RCC 7860 (cell line): ENCODE results near the gene INTS14.

Experiments
- DNase-seq: peaks from one replicate; pipeline ENCODE4 v3.0.0-alpha.2; 2015; ENCODE audit warnings: low spot score
- FAIRE-seq: peaks from 2 replicates; lab custom pipeline; 2012; peaks lifted over from hg19 to GRCh38; lab: Jason Lieb, UNC

INTS14 gene

GRCh38 chr15:65610871-65611718, at the start of gene INTS14:
TSS of gene INTS14 (minus strand) at chr15:65611131. CDS start at chr15:65607380, 3,751 bp downstream.
- DNase-seq, result peak; percentile 91
- peak; percentile 81 for FAIRE-seq

- FAIRE-seq, result no peak
- no peak for DNase-seq
Observed at GRCh38 chr15:65659502-65660052, 48.6 kb upstream of the INTS14 start.

- DNase-seq (no peak), FAIRE-seq (no peak)
Observed at GRCh38 chr15:65655457-65655856, 44.5 kb upstream of the INTS14 start.

GRCh38 chr15:65655026-65655425, 44.1 kb upstream of the INTS14 start:
- FAIRE-seq, result no peak
- DNase-seq, result peak; percentile 17

- FAIRE-seq, result no peak
Observed at GRCh38 chr15:65653801-65654521, 43.0 kb upstream of the INTS14 start.

GRCh38 chr15:65653341-65653740, 42.4 kb upstream of the INTS14 start:
- no peak for FAIRE-seq
- DNase-seq, result no peak

More at GRCh38 chr15:65653801-65654521, 43.0 kb upstream of the INTS14 start:
- peak; percentile 13 for DNase-seq

GRCh38 chr15:65651831-65652749, 41.2 kb upstream of the INTS14 start:
- FAIRE-seq (no peak), DNase-seq (no peak)

- FAIRE-seq (no peak), DNase-seq (no peak)
Observed at GRCh38 chr15:65651042-65651322, 40.1 kb upstream of the INTS14 start.

GRCh38 chr15:65650312-65651041, 39.5 kb upstream of the INTS14 start:
- FAIRE-seq, result no peak
- no peak for DNase-seq

GRCh38 chr15:65646486-65646885, 35.6 kb upstream of the INTS14 start:
- FAIRE-seq (no peak), DNase-seq (no peak)

- FAIRE-seq, result no peak
- no peak for DNase-seq
Observed at GRCh38 chr15:65645392-65645791, 34.5 kb upstream of the INTS14 start.

- DNase-seq, result no peak
- no peak for FAIRE-seq
Observed at GRCh38 chr15:65644282-65644681, 33.4 kb upstream of the INTS14 start.

- DNase-seq (no peak), FAIRE-seq (no peak)
Observed at GRCh38 chr15:65642594-65642993, 31.7 kb upstream of the INTS14 start.

- FAIRE-seq (no peak), DNase-seq (no peak)
Observed at GRCh38 chr15:65641768-65642475, 31.0 kb upstream of the INTS14 start.

- FAIRE-seq (no peak), DNase-seq (no peak)
Observed at GRCh38 chr15:65639509-65639908, 28.6 kb upstream of the INTS14 start.

- peak; percentile 47 for FAIRE-seq
- DNase-seq, result peak; percentile 67
Observed at GRCh38 chr15:65638681-65639089, 27.8 kb upstream of the INTS14 start.

- FAIRE-seq (no peak), DNase-seq (no peak)
Observed at GRCh38 chr15:65638109-65638508, 27.2 kb upstream of the INTS14 start.

GRCh38 chr15:65634356-65634755, 23.4 kb upstream of the INTS14 start:
- FAIRE-seq (no peak), DNase-seq (no peak)

GRCh38 chr15:65633752-65634151, 22.8 kb upstream of the INTS14 start:
- FAIRE-seq (no peak), DNase-seq (no peak)
